CD4-positive, alpha-beta T cell treated with Interleukin-6 at 100 ng/mL for 8 hours (primary cell): ENCODE data around the gene DAGLB.
"Not testable (repeated sequence)": the region's sequence is repeated elsewhere in the genome, so short reads cannot be mapped to it uniquely, and the experiment has no call there.

ENCODE experiments used
- DNase-seq: peaks from one replicate; pipeline ENCODE4 v3.0.0-alpha.2; 2020; ENCODE audit warnings: mixed read lengths, low spot score

The DAGLB gene

DNA sequence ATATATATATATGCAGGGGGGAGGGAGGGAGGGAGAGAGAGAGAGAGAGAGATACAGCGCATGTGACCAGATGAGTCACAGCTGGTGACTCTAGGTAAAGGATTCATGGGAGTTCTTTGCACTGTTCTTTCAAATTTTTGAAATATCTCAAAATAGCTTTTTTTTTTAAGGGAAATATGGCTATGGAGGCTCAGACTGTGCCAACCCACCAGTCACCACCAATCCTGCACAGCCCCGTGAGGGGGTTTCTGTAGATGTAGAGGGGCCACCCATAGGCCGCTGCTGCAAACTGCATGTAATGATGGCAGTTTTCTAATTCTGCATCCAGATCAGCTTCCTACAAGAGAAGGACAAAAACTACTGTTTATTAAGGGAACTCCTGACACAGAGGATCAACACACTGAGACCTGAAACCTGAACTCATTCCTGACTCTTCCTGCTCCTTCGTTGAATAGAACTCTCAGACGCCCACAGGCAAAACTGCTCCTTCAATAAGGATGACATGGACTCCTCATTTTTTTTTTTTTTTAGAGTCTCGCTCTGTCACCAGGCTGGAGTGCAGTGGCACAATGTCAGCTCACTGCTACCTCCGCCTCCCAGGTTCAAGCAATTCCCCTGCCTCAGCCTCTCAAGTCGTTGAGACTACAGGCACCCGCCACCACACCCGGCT, 17.3 kb downstream of the DAGLB start:
- DNase-seq = no peak

DNA sequence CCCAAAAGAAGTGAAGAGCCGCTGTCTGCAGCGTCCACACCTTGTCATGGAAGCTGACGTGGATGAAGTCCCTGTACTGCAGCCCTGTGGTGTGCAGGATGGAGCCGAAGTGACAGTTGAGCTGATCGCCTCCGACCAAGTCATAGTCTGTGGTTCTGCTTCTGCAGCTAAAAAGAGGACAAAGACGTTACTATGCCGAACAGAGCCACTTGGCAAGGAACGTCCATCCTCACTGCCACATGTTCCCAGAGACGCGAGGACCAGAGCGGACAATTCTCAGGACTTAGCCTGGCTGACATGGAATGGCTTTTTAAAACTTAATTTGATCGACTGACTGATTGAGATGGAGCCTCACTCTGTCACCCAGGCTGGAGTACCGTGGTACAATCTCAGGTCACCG, 21.8 kb downstream of the DAGLB start:
- DNase-seq = no peak

DNA sequence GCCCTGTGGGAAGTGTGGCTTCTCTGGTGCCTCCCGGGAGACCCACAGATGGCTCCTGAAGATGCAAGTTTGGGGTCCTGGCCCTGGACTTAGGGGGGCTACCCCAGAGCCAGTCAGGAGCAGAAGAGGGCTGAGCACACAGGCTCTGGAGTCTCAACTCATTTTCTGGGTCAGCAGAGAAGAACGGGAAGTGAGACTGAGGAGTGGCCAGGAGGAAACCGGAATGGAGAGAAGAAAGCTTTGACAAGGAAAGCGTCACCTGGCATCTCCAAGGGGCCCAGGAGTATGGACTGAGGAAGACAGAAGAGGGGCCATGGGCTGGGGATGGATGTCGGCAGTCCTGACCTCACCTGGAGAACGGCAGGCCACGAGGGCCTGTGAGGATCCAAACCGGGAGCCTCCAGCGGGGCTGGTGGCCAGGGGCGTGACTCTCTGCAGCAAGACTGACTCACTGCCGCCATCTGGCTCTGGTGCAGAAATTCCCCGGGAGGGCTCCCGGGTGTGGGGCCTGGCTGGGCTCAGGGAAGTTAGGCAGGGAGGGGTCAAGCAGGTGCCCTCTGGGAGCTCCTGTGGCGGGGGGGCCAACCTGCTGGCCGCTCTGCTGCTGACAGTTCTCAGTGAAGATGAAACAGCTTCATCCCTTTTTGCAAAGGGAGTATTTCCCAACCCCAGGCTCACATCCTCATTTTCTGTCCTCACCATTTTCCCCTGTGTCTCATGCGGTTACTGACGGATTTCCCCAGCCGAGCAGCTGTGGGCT, 23.6 kb downstream of the DAGLB start:
- peak; percentile 12 for DNase-seq

GRCh38 chr7:6422926-6423632, 24.7 kb downstream of the DAGLB start:
- DNase-seq = peak; percentile 28

DNA sequence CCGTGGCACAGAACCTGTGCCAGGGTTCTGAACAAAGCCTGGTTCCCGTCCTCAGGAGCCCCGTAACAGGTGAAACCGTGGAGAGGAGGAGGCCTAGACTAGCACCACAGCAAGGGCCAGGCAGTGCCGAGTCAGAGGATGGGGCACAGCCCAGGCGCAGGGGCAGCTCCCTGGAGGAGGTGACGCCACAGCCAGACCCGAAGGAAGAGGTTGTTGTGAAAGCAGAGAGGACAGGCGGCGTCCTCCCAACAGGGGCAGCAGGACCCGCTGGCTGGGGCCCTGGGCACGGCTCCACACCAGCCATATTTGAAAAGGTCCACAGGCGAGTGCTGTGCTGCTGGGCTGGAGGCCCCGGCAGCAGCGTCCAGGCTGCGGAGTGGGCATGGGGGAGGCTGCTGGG, 25.7 kb downstream of the DAGLB start:
- no peak for DNase-seq

- DNase-seq = no peak
These were observed 27.1 kb downstream of the DAGLB start for GRCh38 chr7:6420680-6421079.

- no peak for DNase-seq
These were observed 28.4 kb downstream of the DAGLB start for GRCh38 chr7:6419310-6419773.

DNA sequence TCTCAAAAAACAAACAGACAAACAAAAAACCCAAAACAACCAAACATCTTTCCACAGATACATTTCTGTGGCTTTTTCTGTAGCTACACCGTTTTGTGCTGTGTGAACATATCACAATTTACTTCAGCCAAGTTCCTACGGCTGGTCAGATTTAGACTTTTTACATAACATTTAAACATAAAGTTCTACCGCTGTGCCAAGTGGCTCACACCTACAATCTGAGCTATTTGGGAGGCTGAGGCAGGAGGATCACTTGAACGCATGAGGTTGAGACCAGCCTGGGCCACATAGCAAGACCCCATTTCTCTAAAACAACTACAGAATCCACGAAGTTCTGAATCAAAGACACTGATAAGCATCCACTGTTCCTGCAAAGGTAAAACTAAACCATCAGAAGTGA, 30.3 kb downstream of the DAGLB start:
- no peak for DNase-seq

DNA sequence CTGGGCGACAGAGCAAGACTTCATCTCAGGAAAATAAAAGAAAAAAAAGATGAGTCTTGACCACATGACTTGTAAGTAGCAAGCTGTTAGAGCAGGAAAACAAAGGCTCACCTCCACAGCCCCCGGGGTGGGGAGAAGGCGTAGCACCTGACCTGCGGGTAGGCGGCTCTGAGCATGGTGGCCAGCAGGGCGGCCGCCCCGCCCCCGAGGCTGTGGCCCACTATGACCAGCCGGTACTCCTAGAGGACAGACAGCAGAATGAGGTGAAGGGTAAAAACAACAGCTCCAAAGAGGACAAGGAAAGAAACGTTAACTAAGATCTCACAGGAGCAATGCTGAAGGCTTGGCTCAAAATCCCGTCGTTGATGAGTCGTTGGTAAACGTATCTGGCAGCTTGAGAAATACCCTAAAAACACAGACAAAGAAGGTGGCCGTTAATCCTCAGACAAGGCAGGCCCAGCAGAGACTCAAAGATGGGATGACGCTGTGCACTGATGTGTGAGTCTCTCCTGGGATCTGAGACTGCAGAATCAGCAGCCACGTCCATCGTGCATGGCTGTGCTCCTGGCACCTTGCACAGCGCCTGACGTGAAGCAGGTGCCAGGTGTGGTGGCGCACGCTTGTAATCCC, 31.1 kb downstream of the DAGLB start:
- DNase-seq = no peak

- no peak for DNase-seq
These were observed 34.1 kb downstream of the DAGLB start for GRCh38 chr7:6413637-6414036.

GRCh38 chr7:6409944-6410693, 37.6 kb downstream of the DAGLB start:
- no peak for DNase-seq

GRCh38 chr7:6409091-6409490, 38.7 kb downstream of the DAGLB start:
- DNase-seq = no peak

GRCh38 chr7:6407434-6407833, 40.3 kb downstream of the DAGLB start:
- no peak for DNase-seq

DNA sequence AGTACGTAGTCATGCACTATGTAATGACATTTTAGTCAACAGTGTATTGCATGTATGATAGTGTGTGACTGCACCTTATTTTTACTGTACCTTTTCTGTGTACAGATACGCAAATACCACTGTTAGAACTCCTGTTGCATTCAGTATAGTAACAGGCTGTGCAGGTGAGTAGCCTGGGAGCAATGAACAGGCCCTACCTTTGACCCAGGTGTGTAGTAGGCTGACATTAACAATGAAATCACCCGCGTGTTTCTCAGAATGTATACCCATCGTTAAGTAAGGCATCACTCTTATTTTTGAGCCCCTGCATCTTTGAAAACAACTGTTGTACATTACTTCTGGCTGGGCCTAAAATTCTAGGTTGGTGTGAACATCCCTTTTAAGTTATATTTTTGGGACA, 41.6 kb downstream of the DAGLB start:
- DNase-seq = no peak

DNA sequence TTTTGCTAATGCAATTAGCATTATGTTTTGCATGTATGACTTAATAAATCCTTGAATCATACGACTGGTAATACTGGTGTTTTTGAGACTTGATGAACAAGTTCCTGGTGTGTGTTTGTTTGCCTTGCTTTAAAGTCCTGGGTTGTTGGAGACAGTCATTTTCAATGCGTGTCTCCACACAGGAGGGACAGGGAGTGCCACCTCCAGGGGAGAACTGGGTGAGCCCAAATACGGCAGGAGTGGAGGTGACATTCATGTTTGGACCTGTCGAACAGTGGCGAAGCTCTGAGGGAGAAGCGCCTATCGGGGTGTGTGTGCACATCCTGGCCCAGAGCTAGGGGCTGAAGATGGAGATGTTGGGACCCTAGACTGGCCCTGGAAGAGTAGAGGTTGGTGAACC, 43.8 kb downstream of the DAGLB start:
- DNase-seq = no peak

DNA sequence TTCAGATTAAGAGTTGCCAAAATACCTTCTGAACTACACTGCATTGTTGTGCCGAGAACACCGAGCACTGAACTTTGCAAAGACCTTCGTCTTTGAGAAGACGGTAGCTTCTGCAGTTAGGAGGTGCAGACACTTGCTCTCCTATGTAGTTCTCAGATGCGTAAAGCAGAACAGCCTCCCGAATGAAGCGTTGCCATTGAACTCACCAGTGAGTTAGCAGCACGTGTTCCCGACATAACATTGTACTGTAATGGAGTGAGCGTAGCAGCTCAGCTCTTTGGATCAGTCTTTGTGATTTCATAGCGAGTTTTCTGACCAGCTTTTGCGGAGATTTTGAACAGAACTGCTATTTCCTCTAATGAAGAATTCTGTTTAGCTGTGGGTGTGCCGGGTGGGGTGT, 45.0 kb downstream of the DAGLB start:
- DNase-seq = no peak

DNA sequence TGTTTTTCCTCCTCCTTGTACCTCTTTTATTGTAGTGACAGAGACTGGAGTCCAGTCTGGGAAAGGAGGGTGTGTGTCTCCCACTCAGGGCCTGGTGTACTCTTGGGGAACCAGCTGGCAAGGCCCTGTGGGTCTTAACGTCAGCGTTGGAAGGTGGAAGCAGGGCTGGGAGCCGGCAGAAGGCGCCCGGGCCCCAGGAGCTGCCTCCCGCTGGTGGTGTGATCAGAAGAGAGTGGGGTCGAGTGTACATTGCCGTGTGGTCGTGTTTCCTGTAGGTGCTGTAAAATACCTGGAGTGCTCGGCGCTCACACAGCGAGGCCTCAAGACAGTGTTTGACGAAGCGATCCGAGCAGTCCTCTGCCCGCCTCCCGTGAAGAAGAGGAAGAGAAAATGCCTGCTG, 45.7 kb downstream of the DAGLB start:
- DNase-seq = no peak

DNA sequence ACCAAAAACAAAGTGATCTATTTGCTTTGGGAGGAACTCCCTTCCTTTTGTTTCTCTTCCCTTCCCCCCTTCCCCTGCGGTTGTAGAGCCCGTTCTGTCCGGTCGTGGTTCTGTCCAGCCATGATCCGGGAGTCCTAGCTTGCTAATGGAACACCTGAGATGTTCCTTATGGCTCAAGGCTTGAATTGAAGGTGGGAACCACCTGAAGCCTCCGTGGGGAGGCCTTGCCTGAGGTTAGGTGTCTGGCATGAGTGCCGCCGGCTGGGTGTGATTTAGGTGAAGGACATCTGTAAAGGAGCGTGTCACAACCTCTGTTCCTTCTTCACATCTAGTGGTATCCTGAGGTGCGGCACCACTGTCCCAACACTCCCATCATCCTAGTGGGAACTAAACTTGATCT, 46.2 kb downstream of the DAGLB start:
- DNase-seq = no peak

DNA sequence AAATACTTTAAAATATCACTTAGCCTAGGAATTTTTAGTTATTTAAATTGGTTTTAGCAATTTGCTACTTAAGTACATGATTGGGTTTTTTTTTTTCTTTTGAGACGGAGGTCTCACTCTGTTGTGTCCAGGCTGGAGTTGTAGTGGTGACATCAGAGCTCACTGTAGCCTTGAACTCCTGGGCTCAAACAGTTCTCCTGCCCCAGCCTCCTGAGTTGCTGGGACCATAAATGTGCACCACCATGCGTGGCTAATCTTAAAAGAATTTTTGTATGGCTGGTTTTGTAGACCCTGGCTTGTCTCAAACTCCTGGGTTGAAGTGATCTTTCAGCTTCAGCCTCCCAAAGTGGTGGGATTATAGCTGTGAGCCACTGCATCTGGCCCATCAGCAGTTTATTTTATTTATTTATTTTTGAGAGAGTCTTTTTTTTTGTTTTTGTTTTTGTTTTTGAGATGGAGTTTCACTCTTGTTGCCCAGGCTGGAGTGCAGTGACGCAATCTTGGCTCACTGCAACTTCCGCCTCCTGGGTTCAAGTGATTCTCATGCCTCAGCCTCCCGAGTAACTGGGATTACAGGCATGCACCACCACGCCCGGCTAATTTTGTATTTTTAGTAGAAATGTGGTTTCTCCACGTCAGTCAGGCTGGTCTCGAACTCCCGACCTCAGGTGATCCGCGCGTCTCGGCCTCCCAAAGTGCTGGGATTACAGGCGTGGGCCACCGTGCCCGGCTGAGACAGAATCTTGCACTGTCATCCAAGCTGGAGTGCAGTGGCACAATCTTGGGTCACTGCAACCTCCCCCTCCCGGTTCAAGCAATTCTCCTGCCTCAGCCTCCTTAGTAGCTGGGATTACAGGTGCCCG, 47.3 kb downstream of the DAGLB start:
- not testable (repeated sequence) for DNase-seq

DNA sequence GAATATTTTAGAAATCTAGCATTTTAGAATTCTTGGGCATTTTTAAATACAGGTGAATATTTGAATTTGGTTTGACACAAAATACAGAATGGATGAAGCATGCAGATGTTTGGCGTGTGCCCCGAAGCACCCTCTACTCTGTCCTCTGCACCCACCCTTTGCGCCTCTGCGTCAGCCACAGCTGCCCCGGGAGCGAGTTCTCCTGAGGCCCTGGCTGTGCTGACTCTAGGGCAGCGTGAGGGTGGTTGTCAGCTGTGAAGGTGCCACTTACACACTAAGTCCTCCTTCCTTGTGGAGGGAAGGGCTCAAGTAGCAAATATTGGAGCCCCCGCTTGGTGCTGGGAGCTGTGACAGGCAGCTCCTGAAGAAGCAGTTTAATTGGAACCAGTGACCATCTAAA, 48.4 kb downstream of the DAGLB start:
- DNase-seq = no peak

GRCh38 chr7:6398943-6399342, 48.8 kb downstream of the DAGLB start:
- DNase-seq = no peak
